Midbrain (tissue), 1 donor: ENCODE data around the gene TACC2.
A peak's percentile ranks its signal among the peaks of the same experiment; 100 is the strongest.

Source experiments
- DNase-seq: peaks from one replicate; lab custom pipeline; 2025; lab: John Stamatoyannopoulos, UW

TACC2 gene

DNA sequence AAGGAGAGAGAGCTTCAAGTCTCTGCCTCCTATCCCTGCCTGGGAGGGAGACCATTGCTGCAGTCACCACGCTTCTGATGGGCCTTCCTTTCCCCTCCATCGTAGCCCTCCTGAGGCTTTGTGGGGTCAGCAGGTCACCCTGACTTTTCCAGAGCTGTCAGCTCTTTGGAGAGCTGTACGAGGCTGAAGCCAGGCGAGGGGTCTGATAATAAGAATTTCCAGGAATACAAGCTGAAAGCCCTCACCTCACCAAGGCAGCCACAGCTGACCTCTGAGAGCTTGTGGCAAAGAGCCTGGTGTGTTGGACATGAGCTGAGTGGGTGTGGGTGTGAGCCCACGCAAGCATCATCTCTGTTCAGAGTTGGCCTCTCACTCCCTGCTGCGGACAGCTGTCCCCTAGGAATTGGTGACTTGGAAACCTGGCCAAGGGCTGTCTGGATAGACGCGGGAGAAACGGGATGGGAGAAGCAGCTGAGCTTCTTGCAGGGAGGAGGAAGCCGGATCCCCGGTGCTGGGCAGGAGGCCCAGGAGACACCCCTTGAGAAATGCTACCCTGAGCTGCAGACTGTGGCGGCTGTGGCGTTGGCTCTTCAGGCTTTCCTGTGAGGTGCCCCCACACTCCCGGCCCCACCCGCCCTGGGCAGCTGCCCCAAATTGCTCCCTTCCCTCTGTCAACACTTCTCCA, 160.1 kb downstream of the TACC2 start:
- no peak for DNase-seq

DNA sequence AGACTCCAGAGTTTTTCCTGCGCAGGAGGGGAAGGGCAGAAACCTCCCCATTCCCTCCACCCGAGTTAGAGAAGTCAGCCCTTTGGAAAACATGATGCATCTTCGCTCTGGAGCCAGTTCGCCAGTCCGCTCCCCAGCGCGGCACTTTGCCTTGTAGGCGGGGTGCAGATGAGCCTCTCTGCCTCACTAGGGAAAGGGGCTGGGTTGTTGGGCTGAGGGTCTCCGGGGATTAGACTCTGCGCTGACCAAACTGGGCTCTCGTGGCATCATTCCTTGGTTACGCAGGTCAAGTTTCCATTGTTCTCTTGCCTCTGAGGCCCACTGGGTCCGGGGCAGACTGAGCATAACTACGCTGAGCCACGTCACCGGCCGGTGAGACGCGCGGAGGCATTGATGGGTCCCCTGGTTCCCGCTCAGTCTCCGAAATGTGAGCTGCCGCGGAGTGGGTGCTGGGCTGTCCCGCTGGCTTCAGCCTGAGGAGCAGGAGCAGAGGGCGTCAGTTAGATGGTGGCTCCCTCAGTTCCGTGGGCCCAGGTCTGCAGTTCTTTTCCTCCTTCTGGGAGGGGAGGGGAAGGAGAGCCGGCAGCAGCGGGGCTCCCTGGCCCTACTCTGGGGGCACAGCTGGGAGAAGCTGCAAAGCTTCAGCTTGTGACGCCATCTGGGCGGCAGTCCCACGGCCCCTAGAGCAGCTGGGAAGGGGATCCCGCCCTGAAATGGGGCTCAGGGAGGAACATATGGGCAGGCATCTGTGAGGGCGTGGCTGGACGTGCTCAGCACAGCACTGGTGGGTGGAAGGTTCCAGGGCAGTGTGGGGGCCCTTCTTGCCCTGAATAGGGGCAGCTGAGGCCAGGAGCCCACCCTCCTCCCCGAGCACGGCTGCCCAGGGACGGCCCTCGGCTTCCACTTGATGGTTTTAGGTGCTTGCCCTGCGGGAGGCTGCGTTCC, 160.9 kb downstream of the TACC2 start:
- no peak for DNase-seq

DNA sequence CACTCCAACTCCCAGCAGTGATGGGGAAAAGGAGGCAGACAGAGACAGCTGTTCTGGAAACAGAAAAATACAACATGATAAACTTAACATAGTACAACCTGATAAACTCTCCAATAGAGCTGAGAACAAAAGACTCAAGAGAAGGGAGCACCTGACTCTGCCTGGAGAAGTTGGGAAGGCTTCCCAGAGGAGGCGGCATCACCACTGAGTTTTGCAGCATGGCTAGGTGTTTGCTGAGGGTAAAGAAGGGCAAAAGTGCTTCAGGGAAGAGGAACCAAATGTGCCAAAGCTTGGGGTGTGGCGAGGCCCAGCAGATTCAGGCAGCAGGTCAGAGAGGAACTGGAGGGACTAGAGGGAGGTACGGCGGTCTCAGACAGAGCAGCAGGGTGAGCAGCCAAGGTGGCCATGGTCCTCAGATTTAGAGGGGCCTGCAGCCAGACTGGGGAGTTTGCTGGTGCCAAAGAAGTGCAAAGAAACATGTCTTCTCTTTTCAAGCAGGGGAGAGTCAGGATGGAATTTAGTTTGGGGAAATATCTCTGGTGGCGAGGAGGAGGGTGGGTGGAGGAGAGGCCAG, 162.2 kb downstream of the TACC2 start:
- no peak for DNase-seq

DNA sequence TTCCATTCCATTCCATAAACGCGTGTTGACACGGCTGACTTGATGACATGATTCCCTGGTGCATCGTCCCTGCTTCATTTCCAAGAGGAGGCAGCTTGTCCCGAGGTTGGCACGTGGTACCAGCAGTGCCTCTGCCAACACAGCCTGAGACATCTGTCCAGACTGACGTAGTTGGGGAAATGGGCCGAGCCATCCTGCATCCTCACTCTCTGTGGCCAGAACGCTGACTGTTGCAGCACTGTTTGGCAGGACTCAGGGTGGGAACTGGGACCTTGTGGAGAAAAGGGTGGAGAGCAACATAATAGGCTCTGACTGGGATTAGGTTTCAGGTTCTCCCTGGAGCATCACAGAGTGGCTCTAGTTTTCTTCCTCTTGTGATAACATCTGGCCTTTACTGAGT, 163.6 kb downstream of the TACC2 start:
- DNase-seq, result peak; percentile 90

GRCh38 chr10:122154031-122154544, 165.1 kb downstream of the TACC2 start:
- DNase-seq, result no peak

DNA sequence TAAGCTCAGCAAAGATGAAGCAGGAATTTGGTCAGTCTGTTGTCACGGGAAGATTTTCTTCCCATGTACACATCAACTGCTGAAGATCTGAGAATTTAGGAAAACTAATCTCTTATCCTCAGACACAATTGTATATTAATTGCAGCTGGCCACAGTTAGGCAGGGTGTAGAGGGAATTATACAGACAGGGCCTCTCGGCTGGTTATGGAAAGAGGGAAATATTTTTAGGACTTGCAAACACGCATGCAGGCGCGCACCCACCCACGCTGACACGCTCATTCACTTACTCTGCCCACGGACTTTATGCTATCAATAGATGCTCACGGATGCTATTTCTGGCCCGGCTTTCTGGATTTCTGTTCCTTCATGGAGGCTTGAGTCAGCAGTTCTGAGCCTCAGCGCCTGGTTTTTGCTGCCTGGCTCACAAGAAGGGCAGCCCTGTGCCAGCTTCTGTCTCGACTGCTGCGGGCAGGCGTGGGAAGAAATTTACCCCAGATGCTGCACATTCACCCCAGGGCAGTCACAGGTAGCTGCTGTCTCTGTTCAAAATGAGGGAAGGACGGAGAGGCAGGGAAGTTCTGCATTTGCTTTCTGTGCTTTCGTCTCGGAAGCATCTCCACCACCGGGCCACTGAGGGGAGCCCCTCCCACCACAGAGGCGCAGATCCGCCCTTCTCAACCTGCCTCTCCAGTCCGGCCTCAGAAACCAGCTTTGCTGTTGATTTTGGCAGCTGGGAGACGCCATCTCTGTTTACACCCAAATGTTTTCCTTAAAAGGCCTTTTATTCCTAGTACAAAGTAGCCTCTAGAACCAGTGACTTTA, 165.8 kb downstream of the TACC2 start:
- peak; percentile 57 for DNase-seq

DNA sequence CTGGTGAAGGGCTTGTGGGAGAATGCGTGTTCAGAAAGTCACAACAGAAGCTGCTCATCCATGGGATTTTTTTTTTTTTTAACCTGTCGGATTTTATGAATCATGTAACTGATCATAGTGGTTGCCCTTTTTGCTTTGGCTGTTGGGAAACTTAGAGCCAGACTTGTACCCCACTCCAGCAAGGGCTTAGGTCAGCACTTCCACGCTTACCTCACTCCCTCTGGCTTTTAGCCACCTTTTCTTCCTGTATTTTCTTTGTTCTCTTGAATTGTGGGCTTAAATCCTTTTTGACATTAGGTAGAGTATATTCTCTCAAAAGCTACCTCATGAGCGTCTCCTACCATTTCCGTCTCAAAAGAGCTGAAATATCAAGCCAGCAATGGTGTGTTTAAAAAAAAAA, 168.5 kb downstream of the TACC2 start:
- DNase-seq, result no peak

DNA sequence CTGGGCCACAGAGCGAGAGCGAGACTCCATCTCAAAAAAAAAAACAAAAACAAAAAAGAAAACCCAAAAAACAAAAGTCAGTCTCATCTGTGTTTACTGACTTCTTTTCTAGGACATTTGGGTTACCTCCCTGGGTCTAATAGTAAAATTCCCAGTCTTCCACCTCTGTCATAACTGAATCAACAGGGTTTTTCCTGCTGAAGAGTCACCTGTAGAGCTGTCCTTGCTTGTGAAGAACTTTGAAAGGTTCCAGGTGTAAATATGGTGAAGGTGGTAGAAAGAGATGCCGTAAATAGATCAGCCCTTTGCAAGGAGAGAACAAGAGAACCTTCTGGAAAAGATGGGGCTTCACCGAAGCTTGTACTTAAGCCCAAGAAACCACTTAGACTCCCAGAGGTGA, 169.4 kb downstream of the TACC2 start:
- DNase-seq, result no peak

DNA sequence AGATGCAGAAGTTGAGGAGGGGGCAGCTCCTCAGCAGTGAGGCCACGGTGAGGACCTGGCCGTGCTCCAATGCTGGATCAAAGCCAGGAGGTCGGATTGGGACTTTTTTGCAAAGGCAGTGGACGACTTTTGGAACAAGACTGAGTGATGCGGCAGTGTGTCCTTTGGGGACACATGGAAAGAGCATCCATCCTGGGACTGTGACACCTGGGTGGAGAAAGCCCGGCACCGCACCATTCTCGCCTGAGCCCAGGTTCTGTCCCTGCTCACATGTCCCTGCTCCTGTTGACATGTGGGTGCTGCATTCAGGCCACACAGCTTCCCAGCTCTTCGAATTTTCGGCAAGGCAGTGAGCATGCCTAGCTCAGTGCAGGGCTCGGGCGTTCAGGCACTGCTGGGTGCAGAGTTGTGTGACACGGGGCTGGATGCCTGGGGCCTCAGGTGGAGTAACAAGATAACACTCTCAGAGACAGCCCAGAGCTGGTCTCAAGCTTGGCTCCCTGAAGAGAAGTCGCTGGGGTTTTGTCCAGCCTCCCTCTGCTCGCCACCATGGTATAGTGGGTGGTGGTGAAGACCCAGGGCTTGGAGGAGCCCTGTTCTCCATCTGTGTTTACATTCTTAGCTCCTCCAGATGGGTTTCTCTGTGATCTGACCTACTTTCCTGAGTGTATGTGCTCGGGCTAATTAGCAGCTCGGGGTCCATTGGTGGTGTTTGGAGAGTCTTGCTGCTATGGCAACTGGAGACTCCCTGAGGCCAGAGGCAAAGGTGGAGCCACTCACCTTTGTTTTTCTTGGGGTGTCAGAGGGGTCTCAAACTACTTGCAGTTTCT, 170.4 kb downstream of the TACC2 start:
- DNase-seq, result no peak

- no peak for DNase-seq
These were observed 172.8 kb downstream of the TACC2 start for GRCh38 chr10:122161795-122162194.

GRCh38 chr10:122162671-122163173, 173.8 kb downstream of the TACC2 start:
- no peak for DNase-seq

DNA sequence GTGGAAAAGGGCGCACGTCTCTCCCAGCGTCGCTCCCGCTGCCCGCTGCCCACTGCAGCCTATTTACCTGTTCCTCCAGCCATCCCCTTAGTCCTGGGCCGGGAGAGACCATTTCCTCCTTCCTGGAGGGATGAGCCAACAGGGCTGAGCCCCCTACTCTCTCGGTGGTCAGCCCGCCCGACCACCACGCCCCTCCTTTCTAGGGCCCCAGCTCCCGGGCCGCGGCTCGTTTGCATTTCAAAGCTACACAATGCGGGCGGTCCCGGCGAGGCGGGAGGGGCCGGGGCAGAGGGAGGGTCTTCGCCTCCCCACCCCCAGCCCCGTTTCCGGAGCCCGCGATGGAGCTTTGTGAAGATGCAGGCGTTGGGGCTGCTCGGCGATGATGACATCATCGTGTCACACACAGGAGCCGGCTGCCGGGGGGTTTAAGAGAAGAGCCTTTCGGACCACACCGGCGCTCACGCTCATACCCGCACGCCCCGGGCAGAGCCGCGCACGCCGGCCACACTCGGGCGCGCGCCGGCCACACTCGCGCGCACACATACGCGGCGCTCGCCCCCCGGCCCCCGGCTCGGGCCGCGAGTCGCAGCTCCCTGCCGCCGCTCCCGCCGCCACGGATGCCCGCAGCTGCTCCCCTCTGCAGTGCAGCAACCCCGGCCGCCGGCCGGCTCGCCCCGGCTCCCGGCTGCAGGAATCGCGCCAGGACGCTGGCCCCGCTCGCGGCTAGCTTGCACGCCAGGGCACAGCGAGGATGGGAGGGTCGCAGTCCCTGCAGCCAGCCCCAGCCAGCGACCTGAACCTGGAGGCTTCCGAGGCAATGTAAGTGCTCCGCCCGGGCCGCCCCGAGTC, 174.4 kb downstream of the TACC2 start:
- DNase-seq, result no peak

GRCh38 chr10:122164023-122164601, 175.1 kb downstream of the TACC2 start:
- DNase-seq, result peak; percentile 54

- no peak for DNase-seq
These were observed 176.0 kb downstream of the TACC2 start for GRCh38 chr10:122164815-122165483.

GRCh38 chr10:122165484-122166276, 176.7 kb downstream of the TACC2 start:
- DNase-seq, result no peak

GRCh38 chr10:122168101-122168500, 179.1 kb downstream of the TACC2 start:
- DNase-seq, result no peak

GRCh38 chr10:122168598-122169394, 179.8 kb downstream of the TACC2 start:
- DNase-seq, result no peak
